ENCODE measurements around the gene JMJD4.
"Not testable (repeated sequence)": the region's sequence is repeated elsewhere in the genome, so short reads cannot be mapped to it uniquely, and the experiment has no call there.

DNA sequence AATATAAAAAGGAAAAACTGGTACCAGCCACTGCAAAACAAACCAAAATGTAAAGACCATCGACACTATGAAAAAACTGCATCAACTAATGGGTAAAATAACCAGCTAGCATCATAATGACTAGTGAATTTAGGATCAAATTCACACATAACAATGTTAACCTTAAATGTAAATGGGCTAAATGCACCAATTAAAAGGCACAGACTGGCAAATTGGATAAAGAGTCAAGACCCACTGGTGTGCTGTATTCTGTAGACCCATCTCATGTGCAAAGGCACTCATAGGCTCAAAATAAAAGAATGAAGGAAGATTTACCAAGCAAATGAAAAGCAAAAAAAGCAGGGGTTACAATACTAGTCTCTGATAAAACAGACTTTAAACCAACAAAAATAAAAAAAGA, 33.5 kb downstream of the JMJD4 start:
- TF ChIP-seq, protein P1, sequence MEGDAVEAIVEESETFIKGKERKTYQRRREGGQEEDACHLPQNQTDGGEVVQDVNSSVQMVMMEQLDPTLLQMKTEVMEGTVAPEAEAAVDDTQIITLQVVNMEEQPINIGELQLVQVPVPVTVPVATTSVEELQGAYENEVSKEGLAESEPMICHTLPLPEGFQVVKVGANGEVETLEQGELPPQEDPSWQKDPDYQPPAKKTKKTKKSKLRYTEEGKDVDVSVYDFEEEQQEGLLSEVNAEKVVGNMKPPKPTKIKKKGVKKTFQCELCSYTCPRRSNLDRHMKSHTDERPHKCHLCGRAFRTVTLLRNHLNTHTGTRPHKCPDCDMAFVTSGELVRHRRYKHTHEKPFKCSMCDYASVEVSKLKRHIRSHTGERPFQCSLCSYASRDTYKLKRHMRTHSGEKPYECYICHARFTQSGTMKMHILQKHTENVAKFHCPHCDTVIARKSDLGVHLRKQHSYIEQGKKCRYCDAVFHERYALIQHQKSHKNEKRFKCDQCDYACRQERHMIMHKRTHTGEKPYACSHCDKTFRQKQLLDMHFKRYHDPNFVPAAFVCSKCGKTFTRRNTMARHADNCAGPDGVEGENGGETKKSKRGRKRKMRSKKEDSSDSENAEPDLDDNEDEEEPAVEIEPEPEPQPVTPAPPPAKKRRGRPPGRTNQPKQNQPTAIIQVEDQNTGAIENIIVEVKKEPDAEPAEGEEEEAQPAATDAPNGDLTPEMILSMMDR (IDR thresholded peaks at IDR 0.05; ENCODE audit: borderline replicate concordance, extremely low read depth, low read length, poor library complexity, severe bottlenecking) = not testable (repeated sequence)
- TF ChIP-seq EZH2 (IDR thresholded peaks at IDR 0.05; ENCODE audit: borderline replicate concordance, low read depth, low read length, severe bottlenecking) = not testable (repeated sequence)

Data from DND-41 (cell line).